GM10266 (cell line): ENCODE measurements around the gene THSD7B.

Source experiments
- DNase-seq: peaks from one replicate; pipeline ENCODE4 v3.0.0; 2012; ENCODE audit errors: extremely low spot score
- CTCF ChIP-seq: IDR thresholded peaks from 2 replicates; pipeline ENCODE4 v1.5.1; 2012; ENCODE audit warnings: mild to moderate bottlenecking, low read depth; ENCODE audit not compliant: control insufficient read depth, insufficient read depth; ENCODE audit errors: missing control alignments

Gene THSD7B

GRCh38 chr2:136765256-136766072 is at the start of gene THSD7B:
Gene THSD7B (plus strand): TSS chr2:136765545. CDS start chr2:136882179, 116,634 bp downstream.
- no peak for DNase-seq
- no peak for TF ChIP-seq CTCF

GRCh38 chr2:136718273-136718672 is 47.1 kb upstream of the THSD7B start:
- DNase-seq: no peak
- TF ChIP-seq CTCF: no peak

- DNase-seq: no peak
- TF ChIP-seq CTCF: no peak
These were observed 37.2 kb upstream of the THSD7B start for GRCh38 chr2:136727973-136728699.

- no peak for TF ChIP-seq CTCF
- no peak for DNase-seq
These were observed 29.1 kb upstream of the THSD7B start for GRCh38 chr2:136736236-136736635.

- TF ChIP-seq CTCF: no peak
- no peak for DNase-seq
These were observed 27.3 kb upstream of the THSD7B start for GRCh38 chr2:136738044-136738443.

GRCh38 chr2:136741471-136741870 is 23.9 kb upstream of the THSD7B start:
- DNase-seq: no peak
- TF ChIP-seq CTCF: no peak

GRCh38 chr2:136750065-136750464 is 15.3 kb upstream of the THSD7B start:
- DNase-seq: no peak
- no peak for TF ChIP-seq CTCF
